Effector CD8-positive, alpha-beta T cell (primary cell): ENCODE results near the gene DDX56.
"Not testable (repeated sequence)": the region's sequence is repeated elsewhere in the genome, so short reads cannot be mapped to it uniquely, and the experiment has no call there.

Experiments
- DNase-seq: peaks from one replicate; lab custom pipeline; 2025; lab: John Stamatoyannopoulos, UW

DDX56 gene

DNA sequence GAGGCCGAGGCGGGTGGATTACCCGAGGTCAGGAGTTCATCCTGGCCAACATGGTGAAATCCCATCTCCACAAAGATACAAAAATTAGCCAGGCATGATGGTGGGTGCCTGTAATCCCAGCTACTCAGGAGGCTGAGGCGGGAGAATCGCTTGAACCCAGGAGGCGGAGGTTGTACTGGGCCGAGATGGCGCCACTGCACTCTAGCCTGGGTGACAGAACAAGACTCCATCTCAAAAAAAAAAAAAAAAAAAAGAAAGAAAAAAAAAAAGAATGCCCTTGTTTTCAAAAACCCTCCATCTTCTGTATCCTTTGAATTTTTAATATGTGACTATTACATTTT is 11.1 kb downstream of the DDX56 start:
- DNase-seq, result not testable (repeated sequence)

DNA sequence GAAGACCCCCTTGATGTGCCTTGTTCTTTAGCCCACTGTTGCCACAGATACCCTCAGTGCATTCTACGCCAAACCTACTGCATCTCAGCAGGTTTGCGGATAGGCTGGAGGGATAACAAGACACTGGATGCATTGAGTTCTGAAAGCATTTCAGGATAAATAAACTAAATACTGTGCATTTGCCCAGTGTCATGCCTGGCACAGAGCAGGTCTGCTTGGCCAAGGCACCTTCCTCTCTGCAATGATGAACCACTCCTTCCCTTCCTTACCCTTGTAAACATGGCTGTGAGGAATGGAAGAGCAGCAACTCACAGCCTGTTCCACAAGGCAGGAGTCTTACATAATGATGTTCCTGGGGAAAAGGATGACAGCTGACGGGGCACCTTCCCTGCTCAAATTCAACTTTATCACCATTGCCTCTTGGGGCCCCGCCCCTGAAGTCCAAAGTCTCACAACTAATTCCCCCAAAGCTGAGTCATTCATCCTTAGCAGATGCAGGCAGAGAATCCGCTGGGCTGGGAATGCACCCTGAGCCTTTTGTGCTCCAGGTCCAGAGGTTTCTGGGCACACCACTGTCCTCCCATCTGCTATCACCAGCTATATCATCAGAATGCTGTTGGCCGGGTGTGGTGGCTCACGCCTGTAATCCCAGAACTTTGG is 11.6 kb downstream of the DDX56 start:
- no peak for DNase-seq

DNA sequence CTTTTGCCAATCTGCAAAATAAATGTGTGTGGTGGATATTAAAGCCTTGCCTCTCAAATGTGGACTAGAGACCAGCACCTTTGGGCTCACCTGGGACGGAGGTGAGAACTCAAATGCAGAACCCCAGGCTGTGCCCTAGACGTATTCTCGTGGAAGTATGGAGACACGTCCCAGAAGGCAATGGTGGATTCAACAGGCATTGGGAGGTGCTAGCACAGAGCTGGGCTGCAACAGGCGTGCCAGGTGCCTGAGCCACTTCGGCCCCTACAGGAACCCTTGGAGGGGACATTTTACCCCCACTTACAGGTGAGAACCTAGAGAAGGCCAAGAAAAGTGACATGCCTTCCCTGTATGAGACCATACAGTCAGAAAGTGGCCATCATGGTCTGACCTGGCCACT is 12.2 kb downstream of the DDX56 start:
- DNase-seq, result no peak

DNA sequence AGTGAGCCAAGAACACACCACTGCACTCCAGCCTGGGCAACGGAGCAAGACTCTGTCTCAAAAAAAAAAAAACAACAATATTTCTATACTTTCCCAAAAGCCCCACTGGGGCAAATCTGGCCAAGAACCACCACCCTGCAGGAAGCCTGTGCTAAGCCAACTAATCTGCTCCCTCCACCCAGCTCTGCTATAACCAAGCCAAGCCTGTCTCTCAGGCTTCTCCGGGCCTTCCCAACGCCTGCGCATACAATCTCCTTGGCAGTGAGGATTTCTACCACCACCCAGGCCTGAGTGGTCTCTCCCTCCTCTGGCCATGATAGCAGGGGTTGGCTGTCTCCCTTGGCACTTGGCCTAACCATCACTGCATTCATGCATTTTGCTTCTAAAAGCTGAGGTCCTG is 14.2 kb downstream of the DDX56 start:
- DNase-seq, result no peak

DNA sequence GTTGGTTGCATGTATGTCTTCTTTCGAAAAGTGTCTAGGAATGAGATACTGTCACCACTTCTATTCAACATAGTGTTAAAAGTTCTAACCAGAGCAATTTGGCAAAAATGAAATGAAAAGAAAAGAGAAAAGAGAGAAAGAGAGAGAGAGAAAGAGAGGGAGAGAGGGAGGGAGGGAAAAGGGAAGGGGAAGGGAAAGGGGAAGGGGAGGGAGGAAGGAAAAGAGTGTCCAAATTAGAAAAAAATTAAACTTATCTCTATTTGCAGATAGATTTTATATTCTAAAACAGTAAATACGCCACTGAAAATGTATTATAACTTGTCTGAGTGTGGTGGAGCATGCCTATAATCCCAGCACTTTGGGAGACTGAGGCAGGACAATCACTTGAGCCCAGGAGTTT is 16.2 kb downstream of the DDX56 start:
- no peak for DNase-seq

DNA sequence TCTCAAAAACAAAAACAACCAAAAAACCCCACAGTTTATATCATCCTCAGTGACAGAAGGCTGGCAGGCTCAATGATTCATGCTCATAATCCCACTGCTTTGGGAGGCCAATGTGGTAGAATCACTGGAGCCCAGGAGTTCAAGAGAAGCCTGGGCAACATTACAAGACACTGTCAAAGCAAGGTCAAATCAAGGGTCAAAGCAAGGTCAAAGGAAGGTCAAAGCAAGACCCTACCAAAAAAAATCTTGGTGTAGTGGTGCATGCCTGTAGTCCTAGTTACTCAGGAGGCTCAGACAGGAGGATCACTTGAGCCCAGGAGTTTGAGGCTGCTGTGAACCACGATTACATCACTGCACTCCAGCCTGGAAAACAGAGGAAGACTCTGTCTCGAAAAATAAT is 18.4 kb downstream of the DDX56 start:
- no peak for DNase-seq

DNA sequence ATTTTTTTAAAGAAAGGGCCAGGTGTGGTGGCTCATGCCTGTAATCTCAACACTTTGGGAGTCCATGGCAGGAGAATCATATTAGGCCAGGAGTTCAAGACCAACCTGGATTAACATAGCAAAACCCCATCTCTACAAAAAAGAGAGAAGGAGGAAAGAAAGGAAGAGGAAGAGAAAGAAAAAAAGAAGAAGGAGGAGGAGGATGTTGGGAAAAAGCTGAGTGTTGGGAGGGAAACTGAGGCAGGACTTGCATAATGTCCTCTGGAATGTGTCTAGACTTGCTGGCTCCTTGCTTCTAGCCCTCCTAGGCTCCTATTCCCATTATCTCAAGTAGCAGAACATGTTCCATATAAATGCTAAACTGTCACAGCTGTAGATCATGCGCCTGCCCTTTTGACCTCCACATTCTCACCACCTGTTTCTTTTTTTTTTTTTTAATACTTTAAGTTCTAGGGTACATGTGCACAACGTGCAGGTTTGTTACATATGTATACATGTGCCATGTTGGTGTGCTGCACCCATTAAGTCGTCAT is 21.2 kb downstream of the DDX56 start:
- not testable (repeated sequence) for DNase-seq

DNA sequence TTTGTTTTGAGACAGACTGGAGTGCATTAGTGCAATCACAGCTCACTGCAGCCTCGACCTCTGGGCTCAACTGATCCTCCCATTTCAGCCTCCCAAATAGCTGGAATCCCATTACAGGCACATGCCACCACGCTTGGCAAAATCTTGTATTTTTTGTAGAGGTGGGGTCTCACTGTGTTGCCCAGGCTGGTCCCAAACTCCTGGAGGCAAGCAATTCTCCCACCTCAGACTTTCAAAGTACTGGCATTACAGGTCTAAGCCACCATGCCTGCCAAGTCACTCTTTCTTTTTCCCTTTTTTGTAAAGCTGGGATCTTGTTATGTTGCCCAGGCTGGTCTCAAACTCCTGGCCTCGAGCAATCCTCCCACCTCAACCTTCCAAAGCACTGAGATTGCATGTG is 24.3 kb downstream of the DDX56 start:
- DNase-seq, result no peak

DNA sequence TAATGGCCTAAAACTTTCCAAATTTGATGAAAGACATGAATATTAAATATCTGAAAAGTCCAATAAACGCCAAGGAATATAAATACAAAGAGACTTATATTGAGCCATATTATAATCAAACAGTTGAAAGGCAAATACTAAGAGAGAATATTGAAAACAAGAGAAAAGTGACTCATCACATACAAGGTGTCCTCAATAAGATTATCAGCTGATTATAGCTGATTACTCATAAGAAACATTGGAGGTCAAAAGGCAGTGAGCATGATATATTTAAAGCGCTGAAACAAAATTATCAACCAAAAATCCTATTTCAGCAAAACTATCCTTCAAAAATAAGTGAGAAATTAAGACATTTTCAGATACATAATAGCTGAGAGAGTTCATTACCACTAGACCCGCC is 24.8 kb downstream of the DDX56 start:
- no peak for DNase-seq

DNA sequence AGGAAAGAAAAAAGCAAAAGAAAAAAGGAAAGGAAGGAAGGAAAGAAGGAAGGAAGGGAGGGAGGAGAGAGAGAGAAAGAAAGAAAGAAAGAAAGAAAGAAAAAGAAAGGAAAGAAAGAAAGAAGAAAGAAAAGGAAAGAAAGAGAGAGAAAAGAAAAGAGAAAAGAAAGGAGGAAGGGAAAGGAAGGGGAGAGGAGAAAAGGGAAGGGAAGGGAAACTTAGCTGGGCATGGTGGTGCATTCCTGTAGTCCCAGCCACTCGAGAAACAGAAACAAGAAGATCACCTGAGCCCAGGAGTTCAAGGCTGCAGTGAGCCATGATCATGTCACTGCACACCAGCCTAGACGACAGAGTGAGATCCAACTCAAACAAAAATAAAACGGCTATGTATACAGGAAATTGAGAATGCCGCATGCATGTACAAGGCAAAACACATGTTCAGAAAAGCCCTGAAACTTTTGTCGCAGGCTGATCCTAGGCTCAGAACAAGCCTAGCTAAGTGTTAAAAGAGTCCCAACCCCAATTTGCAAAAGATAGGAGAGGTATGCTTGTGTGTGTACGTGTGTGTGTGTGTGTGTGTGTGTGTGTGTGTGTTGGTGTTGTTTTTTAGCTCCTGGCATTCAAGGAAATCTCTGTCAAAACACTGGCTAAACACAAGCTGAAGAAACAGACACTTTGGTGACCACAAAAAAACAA is 26.0 kb downstream of the DDX56 start:
- no peak for DNase-seq

DNA sequence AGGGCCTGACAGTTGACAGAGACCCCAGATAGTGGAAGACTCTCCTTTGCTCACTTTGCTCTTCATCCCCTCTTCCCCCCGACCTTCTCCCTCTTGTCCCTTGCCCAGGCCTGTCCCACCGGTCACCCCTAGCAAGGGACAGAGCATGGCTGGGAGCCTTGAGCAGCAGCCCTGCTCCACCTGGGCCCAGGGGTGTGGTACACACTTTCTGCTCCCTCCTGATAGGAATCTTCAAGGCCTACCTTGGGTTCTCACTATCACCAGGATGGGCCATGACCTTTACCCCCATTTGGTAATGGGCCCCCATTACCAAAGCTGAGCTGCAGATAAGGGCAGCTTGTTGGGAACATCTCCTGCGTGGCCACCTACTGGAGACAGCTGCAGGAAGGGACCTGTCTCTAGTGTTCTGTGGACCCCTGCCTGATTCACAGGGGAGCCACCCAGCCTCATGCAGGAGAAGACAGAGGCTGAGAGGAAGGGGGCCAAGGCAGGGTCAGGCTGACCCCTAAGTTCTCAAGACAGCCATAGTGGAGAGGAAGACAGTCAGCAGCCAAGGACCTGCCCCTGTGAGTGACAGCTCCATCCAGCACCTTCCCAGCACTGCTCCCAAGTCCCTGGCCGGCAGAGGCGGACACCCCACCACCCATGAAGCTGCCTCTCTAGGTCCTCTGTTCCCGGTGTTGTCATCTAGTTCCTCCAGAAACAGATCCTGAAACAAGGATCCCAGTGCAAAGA is 31.7 kb downstream of the DDX56 start:
- no peak for DNase-seq

DNA sequence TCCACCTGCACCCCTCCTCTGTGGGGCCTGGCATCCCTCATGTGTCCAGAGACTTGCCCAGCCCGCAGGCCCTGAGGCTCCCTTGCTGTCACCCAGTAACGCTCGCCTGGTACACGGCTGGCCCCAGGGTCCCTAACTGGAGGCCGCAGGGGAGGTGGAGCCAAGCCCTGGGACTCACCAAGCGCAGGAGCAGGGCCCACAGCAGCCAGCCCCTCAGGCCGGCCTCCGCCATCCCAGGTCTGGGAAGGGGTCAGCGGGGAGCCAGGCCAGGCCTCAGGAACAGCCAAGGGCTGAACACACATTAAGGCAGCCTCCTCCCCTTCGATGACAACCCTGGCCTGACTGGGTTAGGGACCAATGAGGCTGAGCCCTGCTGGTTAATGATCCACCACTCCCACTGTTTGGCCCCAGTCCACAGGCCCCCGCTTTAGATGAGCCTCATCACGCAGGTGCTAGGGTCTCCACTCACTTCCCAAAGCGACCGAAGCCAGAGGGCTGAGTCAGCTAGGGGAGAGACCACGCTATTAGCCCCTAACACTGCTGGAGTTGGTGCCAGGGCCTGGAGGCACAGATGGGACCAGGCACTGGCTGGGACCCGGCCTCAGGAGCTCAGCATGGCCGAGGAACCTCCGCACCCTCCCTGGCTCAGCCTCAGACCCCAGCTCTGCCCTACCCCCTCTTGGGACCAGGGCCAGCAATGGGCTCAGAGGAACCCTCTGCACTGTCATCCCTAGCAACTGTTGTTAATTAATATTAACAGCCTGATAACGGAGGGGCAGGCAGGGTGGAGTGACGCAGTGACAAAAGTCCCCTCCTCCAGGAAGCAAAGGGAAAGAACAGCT is 32.5 kb downstream of the DDX56 start, which contains the start of gene NPC1L1:
Gene NPC1L1, minus strand, starts transcription at position 303 of the 842 bp plus-strand sequence. Its CDS starts 71 bp downstream, at position 232.
- DNase-seq, result no peak

DNA sequence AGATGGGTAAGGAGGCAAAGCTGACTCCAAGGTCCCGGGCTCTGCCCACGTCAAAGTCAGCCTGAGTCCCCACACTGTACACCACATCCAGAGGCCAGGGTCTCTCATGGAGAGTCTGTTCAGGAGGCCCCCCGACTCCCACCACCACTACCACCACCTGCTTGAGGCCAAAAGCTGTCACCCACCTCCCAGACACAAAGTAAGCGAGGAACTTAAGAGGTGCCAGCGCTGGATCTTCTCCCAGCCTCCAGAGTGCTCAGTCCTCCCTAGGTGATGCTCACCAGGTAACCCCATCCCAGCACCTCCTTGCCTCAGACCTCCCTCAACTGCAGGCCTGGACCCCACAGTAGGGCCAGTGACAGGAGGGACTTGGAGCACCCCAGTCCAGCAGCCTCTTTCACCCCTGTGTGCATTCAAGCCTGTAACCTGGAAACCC is 33.1 kb downstream of the DDX56 start:
- DNase-seq, result no peak

DNA sequence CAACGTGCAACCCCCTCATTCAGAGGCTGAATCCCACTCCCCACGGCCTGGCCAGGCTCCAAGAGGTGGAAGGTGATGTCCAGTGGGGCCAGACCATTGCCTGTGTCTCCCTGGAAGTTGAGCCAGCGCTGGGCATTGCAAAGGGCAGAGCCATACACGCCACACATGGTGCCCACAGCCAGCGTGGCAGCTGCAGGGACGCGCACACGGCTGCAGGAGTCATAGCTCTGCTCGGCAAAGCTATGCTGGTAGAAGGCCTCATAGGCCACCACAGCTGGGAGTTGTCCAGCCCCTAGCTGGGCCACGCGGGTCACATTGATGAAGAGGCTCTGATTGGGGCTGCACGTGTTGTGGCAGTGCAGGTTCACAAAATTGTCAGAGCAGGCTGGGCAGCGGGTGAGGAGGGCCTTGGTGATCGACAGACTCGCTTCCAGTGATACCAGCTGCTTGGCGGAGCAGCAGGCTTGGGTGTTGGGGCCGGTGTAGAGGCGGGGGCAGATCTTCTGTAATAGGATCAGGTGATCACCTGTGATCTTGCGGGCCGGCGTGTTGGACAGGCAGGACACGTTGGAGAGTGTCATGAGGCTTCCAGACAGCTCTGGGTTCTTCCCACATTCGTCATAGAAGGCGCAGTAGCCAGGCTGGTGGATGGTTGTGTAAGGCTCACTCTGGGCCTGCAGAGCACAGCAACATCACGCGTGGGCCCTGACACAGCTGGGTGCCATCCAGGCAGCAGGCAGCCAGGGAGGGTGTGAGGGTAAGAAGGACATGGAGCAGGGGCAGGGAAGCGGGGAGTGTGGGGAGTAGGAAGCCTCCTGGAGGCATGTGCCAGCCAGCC is 33.8 kb downstream of the DDX56 start:
- no peak for DNase-seq

DNA sequence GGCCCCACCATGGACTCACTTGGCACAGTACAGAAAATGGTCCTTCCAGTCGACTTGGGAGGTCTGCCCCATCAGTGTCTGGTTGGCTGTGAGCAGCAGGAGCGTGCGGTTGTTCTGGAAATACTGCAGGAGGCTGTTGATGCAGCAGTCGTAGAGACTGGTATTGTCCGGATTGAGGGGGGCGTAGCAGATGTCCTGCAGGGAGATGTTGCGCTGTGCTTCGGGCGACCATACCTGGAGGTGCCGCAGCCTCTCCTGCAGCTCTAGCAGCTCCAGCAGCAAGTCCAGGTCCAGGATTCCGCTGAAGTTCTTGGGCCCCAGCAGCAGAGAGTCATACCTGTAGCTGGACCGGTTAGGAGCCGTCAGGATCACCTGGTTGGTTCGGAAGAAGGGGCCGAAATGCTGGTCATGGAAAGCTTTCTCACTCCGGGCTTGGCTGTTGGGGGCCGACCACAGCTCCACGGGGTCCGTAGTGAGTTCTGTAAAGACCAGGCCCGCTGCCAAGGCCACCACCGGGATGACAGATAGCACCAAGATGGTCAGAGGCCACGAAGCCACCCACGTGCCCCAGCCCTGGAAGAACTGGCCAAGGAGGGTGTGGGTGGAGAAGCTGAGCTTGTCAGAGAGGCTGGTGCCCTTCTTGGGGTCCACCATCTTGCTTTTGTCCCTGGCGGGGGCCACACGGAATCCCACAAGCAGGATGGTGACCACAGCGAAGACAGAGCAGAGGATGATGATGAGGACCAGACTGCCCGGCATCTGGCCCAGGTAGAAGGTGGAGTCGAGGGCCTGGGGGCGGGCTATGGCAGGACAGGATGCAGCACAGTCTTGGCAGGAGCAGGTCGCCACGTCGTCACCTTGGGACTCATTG is 34.7 kb downstream of the DDX56 start:
- DNase-seq, result no peak

DNA sequence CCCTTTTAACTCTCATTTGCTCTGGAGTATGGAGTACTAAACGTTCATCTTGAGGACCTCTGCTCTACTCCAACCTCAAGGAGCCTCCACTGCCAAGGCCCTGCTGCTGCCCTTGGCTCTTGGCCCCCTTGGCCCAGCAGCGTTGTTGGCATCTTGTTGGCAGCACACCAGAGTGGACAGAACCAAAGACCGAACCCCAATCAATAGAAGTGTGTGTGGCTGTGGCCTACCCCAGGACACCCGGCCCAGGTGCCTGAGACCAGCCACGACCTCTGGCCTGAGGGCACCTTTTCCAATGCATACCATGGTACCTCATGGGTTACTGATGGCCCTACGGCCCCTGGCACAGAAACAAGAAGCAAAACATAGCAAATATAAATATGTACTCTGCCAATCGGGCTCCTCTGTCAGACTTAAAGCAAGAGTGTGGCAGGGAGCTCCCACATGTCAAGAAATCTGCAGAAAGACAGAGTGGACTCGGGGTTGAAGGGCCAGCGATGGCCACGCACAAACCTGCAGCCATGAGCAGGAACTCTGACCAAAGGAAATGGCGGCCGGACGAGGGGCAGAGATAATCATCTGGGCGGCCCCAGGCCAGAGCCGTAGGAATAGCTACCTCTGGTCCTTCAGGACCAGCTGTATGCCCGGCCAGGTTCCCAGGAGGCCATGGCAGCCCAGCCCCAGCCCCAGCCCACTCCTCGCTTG is 35.5 kb downstream of the DDX56 start:
- no peak for DNase-seq

DNA sequence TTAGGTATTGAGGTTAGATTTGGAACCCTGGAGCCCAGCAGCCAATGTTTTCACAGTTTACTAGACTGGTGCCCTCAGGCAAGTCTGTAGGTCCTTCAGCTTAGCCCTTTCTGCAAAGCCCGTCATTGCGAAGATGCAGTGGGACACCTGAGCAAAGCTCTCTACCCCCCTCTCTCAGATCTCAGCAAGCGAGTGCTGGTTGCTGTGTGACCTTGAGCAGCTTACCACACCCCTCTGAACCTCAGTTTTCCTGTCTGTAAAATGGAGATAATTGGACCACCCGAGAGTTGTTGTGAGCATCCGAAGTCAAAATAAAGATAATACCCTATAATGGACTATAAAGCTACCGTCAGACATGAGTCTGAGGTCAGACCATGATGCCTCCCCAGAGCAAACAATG is 36.3 kb downstream of the DDX56 start:
- no peak for DNase-seq

DNA sequence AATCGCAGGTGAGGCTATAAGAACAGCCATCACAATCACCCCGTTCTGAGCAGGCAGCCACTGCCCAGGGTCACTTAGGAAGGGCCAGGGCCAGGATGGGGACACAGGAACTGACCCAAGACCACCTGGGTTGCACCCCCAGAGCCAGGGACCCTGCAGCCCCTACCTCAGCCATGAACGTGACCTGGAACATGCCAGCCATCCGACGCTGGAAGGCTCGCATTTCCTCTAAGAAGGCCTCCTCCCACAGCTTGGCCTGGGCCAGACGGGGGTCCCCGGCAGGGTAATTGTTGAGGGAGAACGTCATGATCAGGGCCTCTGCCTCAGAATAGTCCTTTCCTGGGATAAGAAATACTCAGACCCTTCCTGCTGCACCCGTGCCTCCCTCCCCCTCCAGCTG is 37.6 kb downstream of the DDX56 start:
- no peak for DNase-seq

DNA sequence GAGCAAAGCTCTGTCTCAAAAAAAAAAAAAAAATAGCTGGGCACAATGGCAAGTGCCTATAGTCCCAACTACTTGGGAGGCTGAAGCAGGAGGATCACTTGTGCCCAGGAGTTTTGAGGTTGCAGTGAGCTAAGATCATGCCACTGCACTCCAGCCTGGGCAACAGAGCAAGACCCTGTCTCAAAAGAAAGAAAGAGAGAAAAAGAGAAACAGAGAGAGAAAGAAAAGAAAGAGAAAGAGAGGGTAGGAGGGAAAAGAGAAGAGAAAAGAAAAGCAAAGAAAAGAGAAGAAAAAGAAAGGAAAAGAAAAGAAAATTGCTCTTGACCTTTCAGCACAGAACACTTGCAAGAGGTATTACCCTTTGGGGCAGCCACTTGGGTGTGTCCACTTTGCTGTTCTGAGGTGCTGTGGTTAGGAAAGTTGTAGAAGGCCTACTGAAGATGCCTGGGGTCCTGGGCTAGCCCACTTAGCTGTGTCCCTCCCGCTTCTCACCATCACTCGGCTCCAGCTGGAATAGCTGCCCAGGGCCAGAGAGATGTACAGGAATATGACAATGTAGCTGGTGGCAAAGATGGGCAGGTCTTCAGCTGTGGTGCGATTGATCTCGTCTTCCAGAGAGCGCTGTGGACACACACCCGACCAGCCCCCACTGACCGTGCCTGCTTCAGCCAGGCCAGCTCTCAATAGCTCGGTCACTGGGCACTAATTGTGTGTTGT is 38.2 kb downstream of the DDX56 start:
- DNase-seq, result no peak
